SH-SY5Y (cell line): ENCODE measurements around the gene ECHDC1.

Source experiments
- GATA2 ChIP-seq: IDR thresholded peaks from 2 replicates; pipeline ENCODE4 v1.6.1; 2011; ENCODE audit warnings: mild to moderate bottlenecking, low read depth, low read length
- GATA3 ChIP-seq: IDR thresholded peaks from 2 replicates; pipeline ENCODE4 v1.6.1; 2011; ENCODE audit warnings: low read depth, mild to moderate bottlenecking, low read length, moderate library complexity

Gene ECHDC1

DNA sequence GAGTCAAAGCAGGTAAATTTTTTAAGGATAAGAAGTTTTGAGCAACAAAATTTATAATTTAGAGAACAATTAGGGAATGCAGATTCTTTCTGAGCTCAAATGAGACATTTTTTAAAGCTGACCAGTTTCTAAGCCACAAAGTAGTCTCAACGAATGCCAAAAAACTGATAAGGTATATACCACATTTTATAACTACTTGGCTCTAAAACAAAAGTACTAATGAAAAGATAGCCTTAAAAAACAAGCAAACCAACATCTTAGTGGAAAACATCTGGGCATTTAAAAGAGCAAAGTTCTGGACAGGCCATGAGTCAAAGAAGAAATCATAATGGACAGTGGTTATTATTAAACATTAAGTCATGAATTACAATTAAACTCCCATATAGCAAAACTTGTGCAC, 99.9 kb downstream of the ECHDC1 start:
- no peak for TF ChIP-seq GATA3
- TF ChIP-seq GATA2, result no peak
